Esophagus muscularis mucosa (tissue), 4 donors: ENCODE data around the gene AGPAT4.

Experiments used
- EP300 ChIP-seq: sonication (generic); formaldehyde crosslinking; IDR thresholded peaks from one replicate; pipeline ENCODE4 v1.6.1; 2017; ENCODE audit warnings: antibody characterized with exemption
- POLR2A ChIP-seq: fragments of 450-650 bp; IDR thresholded peaks from one replicate; pipeline ENCODE4 v1.6.1; 2017; ENCODE audit warnings: antibody characterized with exemption, moderate library complexity, mild to moderate bottlenecking, low read depth
- POLR2AphosphoS5 ChIP-seq, 2 donors: sonication (generic); formaldehyde crosslinking; IDR thresholded peaks; one replicate each; pipeline ENCODE4 v1.6.1; 2017; ENCODE audit warnings: antibody characterized with exemption in 2 of 2
- TF ChIP-seq, protein P1 (sequence below), 3 experiments: fragments of 200-600 bp in 2 of 3; fragments of 450-650 bp in 1 of 3; sonication (generic) in 2 of 3; IDR thresholded peaks; one replicate each; pipeline ENCODE4 v1.5.1; 2017 to 2019; ENCODE audit warnings: antibody characterized with exemption in 3 of 3, mild to moderate bottlenecking in 2 of 3, moderate library complexity in 1 of 3

DNA sequence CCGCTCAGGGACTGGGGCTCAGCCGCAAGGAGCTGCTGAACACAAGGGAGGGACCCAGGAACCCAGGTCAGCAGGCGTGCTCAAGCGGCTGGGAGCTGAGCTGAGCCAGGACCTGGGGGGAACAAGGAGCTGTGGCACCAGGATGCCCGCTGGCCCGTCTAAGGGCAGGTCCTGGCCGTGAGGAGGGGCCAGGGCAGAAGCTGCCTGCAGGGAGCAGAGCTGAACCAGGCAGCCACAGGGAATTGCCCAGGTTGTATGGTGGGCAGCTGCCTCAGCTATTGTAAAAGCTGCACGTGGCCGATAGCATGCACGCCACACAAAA is 133.3 kb downstream of the AGPAT4 start:
- TF ChIP-seq, protein P1, sequence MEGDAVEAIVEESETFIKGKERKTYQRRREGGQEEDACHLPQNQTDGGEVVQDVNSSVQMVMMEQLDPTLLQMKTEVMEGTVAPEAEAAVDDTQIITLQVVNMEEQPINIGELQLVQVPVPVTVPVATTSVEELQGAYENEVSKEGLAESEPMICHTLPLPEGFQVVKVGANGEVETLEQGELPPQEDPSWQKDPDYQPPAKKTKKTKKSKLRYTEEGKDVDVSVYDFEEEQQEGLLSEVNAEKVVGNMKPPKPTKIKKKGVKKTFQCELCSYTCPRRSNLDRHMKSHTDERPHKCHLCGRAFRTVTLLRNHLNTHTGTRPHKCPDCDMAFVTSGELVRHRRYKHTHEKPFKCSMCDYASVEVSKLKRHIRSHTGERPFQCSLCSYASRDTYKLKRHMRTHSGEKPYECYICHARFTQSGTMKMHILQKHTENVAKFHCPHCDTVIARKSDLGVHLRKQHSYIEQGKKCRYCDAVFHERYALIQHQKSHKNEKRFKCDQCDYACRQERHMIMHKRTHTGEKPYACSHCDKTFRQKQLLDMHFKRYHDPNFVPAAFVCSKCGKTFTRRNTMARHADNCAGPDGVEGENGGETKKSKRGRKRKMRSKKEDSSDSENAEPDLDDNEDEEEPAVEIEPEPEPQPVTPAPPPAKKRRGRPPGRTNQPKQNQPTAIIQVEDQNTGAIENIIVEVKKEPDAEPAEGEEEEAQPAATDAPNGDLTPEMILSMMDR (IDR thresholded peaks at IDR 0.05) = no peak
- TF ChIP-seq POLR2AphosphoS5 (IDR thresholded peaks at IDR 0.05) (no peak), EP300 (no peak), POLR2A (no peak)
